Colon (tissue), 2 donors: Measurements from ENCODE around the gene GLIS1.

Experiments
- FAIRE-seq: peaks from 2 replicates; lab custom pipeline; 2012; peaks lifted over from hg19 to GRCh38; lab: Jason Lieb, UNC
- donor health status: control.
- donor health status: control.

Gene GLIS1

DNA sequence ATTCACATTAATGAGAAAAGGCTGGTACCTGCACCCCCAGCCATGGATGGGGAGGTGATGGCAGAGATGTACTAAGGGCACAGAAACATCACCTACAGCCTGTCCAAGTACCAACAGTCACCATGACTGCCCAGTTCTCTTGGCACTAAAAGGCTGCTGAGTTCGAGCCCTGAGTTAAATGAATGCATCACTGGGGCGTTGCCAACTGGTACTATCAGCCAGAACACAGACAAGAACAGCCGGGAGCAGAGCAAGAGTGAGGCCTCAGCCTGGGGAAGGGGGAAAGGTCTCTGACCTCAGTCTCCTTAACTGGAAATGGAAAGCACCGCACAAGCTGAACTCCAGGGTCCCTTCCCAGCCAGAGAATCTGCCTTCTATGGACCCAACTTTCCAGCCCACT is 60.5 kb downstream of the GLIS1 start:
- no peak for FAIRE-seq

DNA sequence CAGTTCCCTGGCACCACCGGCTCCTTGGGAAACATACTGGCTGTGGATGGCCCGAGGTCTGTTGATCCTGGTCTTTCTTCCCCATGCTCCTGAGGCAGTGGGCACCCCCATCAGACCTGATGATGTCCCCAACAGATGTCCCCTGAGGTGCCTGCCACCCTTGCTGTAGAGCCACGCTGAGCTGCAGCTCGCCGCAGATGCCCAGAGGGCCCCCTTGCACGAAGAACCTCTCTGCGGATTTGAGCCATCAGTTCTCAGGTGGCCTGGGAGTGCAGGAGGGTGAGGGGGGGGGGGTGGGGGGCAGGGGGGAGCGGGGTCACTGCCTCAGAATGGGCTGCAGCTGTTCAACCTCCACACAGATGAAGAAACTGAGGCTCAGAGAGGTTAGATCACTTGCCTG is 60.9 kb downstream of the GLIS1 start:
- FAIRE-seq, result no peak

GRCh38 chr1:53677486-53677885 is 61.5 kb downstream of the GLIS1 start:
- no peak for FAIRE-seq

GRCh38 chr1:53672785-53673184 is 66.2 kb downstream of the GLIS1 start:
- no peak for FAIRE-seq

GRCh38 chr1:53672243-53672642 is 66.7 kb downstream of the GLIS1 start:
- no peak for FAIRE-seq

- no peak for FAIRE-seq
Measured at GRCh38 chr1:53669621-53670191, 69.3 kb downstream of the GLIS1 start.

DNA sequence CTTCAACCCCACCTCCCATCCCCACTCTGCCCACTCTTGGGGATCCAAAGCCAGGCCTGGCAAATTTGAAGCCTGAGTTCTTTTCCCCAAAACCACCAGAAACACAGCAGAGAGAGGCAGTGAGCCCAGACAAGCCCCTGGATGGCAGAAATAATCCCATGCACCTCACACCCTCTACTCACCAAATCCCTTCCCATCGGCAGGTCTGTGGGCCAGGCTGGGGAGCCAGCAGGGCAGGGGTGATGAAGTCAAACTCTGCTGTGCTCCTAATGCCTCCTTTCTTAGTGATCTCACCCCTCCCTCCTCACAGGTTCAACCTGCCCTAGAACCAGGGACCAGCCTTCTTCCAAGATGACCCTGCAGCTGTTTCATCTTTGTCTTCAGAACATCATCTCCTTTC is 72.4 kb downstream of the GLIS1 start:
- FAIRE-seq, result no peak

DNA sequence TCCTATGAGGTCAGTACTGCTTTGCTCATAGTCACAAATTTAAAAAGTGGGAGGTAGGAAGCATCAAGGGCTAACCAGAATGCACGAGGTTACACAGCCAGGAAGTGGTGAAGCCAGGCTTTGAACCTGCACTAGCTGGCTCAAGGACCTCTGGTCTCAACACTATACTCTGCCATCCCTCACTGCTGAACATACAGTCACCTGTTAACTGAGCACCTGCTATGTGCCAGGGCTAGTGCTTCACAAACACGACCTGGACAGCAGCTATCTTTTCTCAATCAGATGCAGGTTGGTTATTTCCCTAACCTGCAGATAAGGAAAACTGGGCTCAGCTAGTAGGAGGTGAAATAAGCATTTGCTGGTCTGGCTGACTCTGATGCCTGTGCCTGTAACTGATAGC is 73.0 kb downstream of the GLIS1 start:
- FAIRE-seq, result no peak

DNA sequence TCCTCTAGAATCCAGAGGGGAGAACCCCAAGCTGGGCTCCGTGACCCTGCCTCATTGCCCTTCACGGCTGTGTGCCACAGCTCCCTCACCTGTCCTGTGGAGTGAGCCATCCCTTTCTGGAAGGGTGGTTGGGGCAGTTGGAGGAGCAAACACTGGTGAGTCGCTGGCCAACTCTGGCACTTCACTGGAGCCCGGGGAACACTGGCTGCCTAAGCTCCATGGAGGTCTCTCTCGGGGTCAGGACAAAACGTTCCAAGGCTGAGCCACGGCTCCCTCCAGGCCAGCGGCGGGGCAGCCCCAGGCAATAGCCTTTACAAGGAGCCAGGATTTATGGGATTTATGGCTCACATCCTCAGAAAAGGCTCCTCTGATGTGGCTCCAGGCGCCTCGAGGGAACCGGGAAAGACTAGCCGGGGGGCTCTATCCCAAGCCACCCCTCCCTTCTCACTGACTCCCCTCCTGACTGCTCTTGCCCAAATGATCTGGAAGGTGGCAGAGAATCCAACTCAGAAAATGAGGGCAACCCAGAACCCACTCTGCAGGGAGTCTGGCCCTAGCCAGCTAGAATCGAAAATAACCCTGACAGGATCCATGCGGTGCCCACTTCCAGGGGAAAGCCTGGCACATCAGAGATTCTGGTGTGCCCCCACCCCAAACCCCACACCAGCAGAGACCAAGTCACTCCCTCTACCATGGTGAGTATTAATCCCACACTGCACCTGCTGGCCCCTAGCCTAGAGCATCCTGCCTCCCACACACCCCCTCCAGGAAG is 75.2 kb downstream of the GLIS1 start:
- no peak for FAIRE-seq

DNA sequence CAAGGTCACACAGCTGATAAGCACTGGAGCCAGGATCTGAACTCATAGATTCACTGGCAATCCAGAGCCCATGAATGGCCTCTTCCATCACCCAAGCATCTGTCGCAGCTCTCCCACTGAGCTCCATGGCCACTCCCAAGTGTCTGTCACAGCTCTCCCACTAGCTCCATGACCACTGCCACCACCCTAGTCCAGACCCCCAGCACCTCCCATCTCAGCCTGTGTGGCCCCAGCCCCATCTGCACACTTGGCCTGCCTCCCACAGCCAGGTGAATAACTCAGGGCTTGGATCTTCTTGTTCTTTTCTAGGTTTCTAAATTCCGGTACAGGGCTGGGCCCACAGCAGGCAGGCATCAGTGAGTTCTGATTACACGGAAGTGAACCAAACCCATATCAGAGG is 76.0 kb downstream of the GLIS1 start:
- no peak for FAIRE-seq

GRCh38 chr1:53662169-53662568 is 76.8 kb downstream of the GLIS1 start:
- FAIRE-seq, result no peak

DNA sequence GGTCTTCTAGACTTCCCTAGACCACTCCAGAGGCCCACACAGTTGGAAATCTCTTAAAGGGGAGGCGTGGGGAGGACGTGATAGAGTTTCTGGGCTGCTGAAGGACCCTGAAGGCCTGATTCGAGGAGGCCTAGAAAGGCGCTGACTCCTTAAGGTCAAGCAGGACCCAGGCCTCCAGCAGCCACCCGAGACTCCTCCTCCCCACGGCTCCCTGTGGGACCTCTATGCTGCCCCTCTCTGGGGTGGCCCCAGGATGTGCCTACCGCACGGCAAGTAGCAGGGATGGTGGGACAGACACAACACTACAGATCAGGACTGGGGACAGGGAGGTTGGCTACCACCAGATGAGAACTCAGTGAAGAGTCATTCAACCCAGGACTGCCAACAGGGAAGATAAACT is 77.5 kb downstream of the GLIS1 start:
- FAIRE-seq, result no peak

GRCh38 chr1:53660666-53661065 is 78.3 kb downstream of the GLIS1 start:
- no peak for FAIRE-seq

DNA sequence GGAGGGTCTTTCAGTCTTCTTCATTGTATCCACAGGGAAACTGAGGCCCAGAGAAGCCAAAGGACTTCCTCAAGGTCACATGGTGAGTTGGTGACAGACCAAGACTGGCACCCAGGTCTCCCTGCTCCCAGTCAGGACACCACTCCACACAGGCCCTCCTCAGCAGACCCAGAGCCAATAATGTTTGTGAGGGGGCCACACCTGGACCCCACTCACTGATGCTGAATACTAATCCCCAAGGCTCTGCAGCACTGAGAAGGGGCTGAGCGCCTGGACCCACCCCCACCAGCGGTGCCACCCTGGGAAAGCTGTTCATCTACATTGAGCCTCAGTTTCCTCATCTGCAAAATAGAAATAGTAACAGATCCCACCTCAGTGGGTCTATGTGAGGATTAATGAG is 79.5 kb downstream of the GLIS1 start:
- no peak for FAIRE-seq

DNA sequence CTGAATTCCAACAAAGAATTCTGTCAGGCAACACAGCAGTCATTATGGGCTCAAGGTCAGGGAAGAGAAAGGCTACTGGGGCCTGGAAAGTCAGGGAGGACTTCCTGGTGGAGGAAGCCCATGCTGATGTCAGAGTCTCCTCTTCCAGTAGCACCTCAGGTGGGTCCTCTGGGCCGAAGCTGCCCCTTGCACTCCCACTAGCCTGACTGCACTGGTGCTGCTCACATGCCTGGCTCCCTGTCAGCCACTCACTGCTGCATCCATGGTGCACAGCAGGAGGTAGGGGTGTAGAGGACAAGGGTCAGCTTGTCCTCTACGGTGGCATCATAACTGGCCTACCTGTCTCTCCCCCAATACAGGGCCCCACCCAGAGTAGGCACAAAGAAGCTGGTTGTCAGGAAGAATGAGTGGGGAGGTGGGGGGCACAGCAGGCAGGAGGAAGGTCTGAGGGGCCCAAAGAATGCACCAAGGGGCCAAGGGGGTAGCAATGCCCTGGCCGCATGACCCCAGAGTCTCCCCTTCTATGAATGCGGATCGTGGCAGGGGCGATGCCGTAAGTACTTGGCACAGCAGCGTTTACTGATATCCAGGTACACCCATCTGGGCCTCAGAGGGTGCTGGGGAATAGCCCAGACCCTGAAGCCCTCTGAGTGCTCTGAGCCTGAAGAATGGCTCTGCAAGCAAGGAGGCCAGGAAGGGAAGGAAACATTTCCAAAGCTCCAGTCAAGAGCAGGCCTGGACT is 80.3 kb downstream of the GLIS1 start:
- FAIRE-seq, result no peak

GRCh38 chr1:53657891-53658396 is 81.0 kb downstream of the GLIS1 start:
- no peak for FAIRE-seq

DNA sequence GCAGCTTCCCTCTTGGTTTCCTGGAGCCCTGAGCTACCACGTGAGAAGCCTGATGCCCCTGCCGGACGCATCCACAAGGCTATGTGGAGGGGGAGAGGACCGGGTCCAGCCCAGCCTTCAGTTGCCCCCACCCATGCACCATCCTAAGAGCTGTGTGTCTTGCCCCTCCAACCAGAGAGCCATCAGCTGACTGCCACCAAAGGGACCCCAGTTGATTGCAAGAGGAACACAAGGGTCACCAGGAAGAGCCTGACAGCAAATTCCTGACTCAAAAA is 81.5 kb downstream of the GLIS1 start:
- FAIRE-seq, result no peak

DNA sequence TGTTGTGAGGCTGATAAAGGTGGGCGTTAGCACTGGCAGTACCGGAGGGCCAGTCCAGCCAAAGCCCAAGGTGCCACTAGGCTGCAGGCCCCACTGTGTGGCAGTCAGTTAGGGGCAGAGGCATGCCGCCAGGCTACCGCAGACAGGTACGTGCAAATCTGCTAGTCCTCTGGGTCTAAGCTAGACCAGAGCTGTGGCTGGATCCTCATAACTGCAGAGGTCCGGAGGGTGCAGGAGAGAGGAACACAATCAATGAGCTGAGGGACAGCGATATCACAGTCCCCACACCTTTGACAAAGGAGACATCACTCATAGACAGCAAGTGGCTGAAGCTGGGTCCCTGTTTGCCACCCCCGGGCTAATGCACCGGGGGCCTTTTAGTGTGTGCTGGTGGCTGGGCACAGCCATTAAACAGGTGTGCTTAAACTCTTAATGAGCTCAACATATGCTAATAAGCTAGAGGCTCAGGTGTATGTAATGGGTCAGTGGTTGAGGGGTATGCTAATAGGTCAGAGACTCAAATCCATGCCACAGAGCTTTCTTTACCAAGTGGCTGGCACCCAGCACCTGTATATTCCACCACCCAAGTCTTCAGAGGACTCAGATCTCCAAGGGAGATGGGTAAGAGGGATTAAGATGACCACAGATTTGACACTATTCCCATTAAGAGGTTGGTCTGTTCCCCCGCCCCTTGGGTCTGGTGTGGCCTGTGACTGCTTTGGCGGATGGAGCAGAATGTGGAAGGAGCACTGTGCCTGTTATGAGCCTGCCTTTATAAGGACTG is 82.0 kb downstream of the GLIS1 start:
- FAIRE-seq, result no peak

- no peak for FAIRE-seq
Measured at GRCh38 chr1:53655931-53656746, 82.8 kb downstream of the GLIS1 start.

GRCh38 chr1:53654216-53655210 is 84.5 kb downstream of the GLIS1 start:
- FAIRE-seq, result no peak

DNA sequence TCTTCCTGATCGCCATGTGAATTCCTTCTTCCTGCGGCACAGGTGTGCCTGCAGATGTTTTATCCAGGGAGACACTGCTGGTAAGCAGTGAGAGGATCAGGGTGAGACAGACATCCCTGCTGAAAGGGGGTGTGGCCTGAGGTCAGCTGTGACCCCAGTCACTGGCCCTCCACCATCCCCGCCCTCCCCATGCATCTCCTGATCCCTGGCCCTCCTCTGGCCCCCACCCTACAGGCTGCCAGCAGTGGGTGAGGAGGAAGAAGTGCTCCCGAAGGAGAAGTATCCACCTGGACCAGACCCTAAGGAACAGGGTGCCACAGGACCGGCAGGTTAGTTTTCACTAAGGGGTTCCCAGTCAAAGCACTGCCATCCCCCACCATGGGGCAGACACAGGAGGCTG is 85.3 kb downstream of the GLIS1 start:
- no peak for FAIRE-seq
